COLO829 (cell line): Measurements from ENCODE around the gene SCPEP1.
"Not testable (repeated sequence)": the region's sequence is repeated elsewhere in the genome, so short reads cannot be mapped to it uniquely, and the experiment has no call there.

Experiments
- DNase-seq: peaks from one replicate; pipeline ENCODE4 v3.0.0; 2012; ENCODE audit warnings: low spot score

The SCPEP1 gene

GRCh38 chr17:56965681-56966080 lies 12.2 kb upstream of the SCPEP1 start:
- not testable (repeated sequence) for DNase-seq

GRCh38 chr17:56966338-56966737 lies 11.6 kb upstream of the SCPEP1 start:
- DNase-seq, result no peak

GRCh38 chr17:56970974-56971373 lies 7.0 kb upstream of the SCPEP1 start:
- DNase-seq, result no peak

GRCh38 chr17:56972111-56972730 lies 5.7 kb upstream of the SCPEP1 start:
- no peak for DNase-seq

GRCh38 chr17:56973520-56973919 lies 4.4 kb upstream of the SCPEP1 start:
- no peak for DNase-seq

GRCh38 chr17:56974055-56974454 lies 3.9 kb upstream of the SCPEP1 start:
- DNase-seq, result no peak

DNA sequence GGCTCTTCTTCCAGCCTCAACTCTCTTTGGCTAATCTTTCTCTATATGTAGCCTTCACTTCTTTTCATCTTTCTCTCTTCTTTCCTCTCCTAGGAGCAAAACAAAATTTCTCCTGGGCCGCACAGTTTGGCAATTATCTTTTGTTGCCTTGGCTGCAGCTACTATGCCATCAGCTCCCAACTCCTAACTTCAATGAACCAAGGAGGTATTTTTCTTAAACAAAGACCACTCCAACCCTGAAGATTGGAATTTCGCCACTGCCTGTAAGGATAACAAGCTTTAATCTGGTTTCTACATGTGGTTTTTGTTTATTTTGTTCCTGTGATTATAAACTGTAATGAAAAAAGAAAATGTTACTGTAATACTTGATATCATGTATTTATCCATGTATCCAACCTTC lies 2.3 kb upstream of the SCPEP1 start:
- no peak for DNase-seq

DNA sequence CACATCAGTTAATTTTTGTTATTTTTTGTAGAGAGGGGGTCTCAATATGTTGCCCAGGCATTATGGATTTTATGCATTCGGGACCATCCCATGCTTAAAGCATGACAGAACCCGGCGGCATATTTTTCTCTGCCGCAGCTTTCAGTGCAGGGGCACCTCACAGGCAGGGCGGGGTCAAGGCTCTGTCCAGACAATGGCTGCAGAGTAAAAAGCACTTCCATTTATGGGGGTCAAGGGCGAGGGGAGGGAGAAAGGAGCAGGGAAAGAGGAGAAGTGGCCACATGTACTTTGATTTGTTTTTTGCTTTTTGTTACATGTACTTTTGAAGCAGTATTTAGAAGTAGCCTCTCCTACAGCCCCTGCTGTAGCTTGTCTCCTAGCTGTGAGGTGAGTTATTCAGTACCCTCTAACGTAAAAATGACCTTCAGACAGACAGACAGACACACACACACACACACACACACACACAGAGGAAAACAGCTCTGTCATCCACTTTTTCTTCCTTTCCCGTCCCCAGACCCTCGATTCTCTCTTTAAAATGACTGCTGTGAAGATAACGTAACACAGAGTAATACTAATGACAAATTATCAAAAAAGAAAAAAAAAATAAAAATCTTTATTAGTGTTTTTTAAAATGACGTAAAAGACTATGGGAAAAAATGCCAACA lies 856 bp upstream of the SCPEP1 start:
- DNase-seq, result no peak

- no peak for DNase-seq
Measured at GRCh38 chr17:56978441-56979090, 635 bp downstream of the SCPEP1 start.

DNA sequence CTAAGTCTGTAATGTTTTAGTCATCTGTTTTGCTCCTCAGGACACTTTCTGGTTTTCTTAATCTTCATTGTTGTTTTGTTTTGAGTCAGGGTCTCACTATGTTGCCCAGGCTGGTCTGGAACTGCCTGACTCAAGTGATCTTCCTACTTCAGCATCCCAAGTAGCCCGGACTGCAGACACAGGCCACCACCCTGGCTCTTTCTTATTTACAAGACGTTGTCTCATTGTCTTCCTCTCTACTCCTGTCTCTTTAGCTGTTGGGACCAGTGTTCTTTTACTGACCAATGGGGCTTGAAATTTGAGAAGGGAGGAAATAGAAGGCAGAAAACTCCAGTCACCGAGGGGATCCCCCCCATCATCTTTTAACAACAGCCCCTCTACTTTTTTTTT lies 1.2 kb downstream of the SCPEP1 start:
- no peak for DNase-seq

DNA sequence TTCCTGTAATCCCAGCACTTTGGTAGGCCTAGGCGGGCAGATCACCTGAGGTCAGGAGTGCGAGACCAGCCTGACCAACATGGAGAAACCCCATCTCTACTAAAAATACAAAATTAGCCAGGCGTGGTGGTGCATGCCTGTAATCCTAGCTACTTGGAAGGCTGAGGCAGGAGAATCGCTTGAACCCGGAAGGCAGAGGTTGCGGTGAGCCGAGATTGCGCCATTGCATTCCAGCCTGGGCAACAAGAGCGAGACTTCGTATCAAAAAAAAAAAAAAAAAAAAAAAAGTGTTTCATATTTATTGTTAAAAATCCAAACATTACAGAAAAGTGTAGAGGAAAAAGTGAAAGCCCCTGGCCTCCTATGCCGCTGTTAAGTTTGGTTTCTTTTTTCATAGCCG lies 2.6 kb downstream of the SCPEP1 start:
- DNase-seq, result not testable (repeated sequence)

DNA sequence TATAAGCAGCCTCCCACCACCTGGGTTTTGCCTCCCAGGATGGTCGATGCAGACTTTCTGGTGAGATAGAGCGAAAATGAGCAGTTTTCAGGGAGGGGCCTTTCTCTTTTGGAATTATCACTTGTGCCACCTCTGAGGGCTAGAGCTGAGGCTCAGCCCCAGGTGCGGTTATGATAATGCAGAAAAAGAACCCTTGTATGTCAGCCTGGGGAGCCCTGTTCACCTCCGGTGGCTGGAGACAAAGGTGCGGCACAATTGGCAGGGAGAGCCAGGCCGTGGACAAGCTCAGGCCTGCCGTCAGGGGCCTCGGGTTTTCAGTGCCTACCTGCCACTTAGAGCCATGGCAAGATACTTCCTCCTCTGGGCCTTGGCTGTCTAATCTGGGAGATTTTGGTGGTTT lies 4.4 kb downstream of the SCPEP1 start:
- DNase-seq, result no peak

GRCh38 chr17:56983366-56983765 lies 5.4 kb downstream of the SCPEP1 start:
- DNase-seq, result no peak

DNA sequence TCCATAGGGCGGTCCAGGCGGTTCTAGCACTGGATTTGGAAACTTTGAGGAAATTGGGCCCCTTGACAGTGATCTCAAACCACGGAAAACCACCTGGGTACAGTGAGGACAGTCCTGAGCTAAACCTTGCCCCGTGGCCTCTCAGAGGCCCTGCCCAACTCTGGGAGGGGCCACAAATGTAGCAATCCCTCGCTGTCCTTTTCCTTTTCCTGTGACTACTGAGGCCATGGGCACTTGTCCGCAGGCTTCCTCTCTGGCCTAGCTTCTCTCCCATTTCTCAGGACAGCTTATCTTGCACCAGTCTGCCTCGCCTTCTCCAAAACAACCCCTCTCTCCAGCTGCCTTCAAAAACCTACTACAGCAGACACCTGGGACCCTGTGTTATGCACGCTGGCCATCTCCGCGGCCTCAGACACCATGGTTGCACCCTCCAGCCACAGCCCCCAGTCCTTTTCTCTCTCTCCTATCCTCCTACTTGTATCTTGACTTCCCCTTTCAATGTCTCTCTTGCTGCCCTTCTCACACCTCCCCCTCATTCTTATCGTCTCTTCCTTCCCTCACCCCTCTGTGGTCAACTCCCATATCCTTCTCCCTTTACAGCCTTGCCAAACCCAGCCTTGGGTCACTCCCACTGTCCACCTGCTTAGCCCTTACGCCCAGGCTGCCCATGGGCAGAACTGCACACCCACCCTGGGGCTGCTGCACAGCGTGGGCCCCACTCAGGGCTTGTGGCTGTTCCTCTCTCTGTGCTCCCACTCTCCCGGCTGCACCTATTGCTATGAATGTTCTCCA lies 7.6 kb downstream of the SCPEP1 start:
- DNase-seq, result no peak

GRCh38 chr17:56987283-56987834 lies 9.4 kb downstream of the SCPEP1 start:
- DNase-seq, result no peak

GRCh38 chr17:56988901-56989572 lies 11.1 kb downstream of the SCPEP1 start:
- DNase-seq, result no peak

- DNase-seq, result no peak
Measured at GRCh38 chr17:56992364-56992763, 14.4 kb downstream of the SCPEP1 start.

DNA sequence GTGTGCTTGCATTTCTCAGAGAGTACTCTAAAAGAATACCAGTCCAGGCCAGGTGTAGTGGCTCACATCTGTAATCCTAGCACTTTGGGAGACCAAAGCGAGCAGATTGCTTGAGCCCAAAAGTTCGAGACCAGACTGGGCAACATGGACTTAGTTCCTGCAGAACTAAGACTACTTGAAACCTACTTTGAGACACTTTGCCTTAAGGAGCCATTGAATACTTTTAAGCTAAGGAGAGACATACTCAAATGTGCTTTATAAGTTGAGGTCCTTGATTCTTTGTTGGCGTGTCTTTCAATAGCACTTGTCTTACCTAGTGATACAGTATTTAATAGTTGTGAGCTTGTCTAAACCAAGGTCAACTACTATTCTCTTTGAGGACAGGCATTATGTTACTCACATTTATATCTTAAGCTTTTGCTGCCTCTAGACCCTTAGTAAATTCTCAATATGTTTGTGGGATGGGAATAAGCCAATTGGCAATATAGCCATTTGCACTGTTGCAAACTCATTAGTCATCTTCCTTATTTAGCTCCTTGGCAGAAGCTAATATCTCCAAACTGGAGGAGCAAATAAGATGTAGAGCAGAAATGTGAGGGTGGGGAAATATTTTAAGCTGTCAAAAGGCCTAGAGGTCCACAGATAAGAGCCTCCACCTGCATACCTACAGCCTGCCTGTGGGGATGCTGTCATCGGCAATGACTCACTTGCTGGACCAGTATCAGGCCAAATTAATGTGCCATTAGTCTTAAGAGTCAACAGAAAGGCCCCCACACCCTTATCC lies 16.3 kb downstream of the SCPEP1 start:
- no peak for DNase-seq

- no peak for DNase-seq
Measured at GRCh38 chr17:56995766-56996165, 17.8 kb downstream of the SCPEP1 start.

DNA sequence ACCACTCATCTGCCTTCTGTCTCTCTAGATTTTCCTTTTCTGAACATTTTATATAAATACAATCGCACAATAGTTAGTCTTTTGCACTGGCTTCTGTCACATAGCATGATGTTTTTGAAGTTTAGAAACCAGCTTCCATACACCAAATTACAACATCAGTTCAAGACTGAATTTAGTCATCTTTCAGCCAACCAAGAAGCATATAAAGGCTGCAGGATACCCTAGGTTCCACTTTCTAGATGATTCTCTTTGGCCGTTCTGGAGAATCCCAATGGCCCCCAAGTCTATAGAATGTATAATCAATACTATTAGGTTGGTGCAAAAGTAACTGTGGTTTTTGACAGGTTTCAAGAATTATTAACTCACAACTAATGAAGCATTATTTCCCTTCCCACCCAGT lies 19.4 kb downstream of the SCPEP1 start:
- no peak for DNase-seq

- DNase-seq, result no peak
Measured at GRCh38 chr17:57001541-57001940, 23.6 kb downstream of the SCPEP1 start.
